ENCODE data around the gene NPAS3.

The NPAS3 gene

DNA sequence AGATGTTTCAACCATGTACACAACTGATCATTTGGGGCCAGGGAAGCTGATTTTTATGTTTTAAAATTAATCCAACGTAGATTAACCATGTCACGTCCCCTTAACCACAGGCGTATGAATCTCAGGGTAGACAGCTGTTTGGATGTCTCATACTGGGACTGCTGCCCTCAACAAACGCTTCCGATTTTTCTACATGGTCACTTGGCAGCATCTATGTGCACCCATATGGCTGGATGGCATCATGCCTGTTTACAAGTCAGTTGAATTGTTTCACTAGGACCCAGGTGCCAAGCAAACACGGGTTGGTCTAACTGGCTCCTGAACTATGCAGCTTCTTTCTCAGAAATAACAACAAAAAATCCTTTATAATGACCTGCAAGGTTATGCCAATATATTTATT, 393.8 kb downstream of the NPAS3 start:
- no peak for DNase-seq (ENCODE audit: low spot score)

GRCh38 chr14:33335366-33335765, 396.7 kb downstream of the NPAS3 start:
- no peak for DNase-seq (ENCODE audit: low spot score)

DNA sequence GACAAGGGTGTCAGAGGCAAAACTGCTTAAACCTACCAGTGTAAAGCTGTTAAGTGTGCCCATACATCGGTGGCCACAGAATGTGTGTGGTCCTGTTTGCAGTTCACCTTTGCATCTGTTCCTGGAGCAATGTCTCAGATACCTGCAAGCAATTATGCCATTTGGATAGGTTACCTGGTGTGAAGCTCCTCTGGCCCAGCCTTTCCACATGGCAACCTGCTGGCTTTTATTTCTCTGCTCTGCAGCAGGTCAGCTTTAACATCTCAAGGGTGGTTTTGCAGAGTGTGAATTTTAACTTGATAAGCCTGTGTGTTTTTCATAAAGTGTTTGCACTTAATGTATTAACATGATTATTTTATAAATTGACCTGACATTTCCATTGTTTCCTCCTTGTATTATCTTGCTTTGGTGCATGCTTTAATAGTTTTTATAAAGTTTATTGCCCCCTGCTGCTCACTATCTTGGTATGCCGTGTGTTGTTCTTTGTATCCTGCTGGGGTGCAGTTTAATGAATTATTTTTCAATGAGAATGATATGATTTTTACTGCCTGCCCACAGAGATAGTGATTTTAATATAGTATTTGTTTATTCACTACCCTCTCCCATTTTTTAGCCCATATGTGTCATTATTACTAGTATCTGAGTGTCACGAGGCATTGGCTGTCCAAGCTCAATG, 403.8 kb downstream of the NPAS3 start:
- DNase-seq (ENCODE audit: low spot score), result no peak

DNA sequence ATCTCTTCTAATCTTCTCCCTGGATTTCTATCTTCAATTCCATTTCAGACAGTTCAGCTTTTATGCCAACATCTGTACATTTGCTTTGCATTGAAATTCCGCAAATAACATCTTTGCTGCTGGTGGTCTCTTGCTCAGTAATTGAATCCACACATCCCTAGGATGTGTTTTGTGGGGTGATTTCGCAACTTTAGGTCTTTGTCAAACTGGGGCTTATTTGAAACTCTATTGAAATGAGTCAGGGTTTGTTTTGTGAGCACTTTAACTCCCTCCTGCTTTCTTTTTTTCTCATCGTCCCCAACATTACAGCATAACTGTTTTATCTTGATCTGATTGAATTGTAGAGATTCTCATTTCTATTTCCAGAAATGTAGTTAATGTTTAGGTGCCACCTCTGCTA, 404.3 kb downstream of the NPAS3 start:
- no peak for DNase-seq (ENCODE audit: low spot score)

DNA sequence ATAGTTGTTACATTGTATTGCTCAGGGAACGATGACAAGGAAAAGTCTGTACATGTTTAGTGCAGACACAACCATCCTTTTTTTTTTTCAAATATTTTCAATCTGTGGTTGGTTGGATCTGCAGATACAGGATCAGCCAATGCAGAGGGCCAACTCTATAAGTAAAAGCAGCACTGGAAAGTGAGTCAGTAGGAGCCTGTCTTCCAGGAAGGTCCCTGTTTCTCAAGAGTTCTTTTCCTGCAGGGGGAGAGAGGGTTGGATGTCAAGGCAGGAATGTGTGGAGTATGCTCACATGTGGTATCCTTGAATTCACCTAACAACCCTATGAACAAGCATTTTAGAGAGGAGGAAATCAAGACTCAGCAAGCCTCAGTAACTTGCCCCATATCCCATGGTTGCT, 409.1 kb downstream of the NPAS3 start:
- DNase-seq (ENCODE audit: low spot score), result no peak

DNA sequence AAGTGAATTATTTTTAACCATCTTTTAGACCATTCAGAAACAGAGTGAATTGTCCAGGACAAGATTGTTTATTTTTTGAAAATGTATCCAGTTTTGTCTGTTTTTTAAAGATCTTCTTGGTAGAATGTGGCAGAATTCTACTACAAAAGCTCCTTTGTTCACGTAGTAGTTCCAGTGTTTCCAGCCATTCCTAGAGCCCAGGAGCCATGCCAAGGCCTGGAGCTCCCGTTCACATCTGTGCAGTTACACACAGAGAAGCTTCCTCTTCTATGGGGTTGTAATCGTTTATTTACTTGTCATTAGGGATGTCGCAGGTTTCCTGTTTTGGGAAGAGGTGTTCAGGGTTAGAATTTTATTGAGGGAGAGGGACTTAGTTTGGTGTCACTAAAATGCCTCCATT, 409.8 kb downstream of the NPAS3 start:
- no peak for DNase-seq (ENCODE audit: low spot score)

DNA sequence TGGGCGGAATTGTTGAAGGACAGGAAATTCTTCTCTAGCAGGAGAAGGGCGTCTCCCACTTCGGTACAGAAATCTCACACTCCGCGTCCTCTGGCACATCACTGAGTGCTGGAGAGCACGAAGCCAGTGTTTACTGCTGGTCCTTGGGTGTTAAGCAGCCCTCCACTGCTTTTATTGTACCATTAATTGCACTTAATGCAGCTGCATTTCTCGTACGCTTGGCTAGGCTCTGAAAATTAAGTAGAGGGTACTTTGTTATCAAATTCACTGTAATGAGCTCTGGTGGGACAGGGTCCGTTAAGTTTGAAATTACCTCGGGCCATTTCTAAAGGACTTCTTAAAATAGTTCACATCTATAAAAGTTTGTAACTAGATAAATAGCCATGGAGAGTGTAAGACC, 411.2 kb downstream of the NPAS3 start:
- no peak for DNase-seq (ENCODE audit: low spot score)

DNA sequence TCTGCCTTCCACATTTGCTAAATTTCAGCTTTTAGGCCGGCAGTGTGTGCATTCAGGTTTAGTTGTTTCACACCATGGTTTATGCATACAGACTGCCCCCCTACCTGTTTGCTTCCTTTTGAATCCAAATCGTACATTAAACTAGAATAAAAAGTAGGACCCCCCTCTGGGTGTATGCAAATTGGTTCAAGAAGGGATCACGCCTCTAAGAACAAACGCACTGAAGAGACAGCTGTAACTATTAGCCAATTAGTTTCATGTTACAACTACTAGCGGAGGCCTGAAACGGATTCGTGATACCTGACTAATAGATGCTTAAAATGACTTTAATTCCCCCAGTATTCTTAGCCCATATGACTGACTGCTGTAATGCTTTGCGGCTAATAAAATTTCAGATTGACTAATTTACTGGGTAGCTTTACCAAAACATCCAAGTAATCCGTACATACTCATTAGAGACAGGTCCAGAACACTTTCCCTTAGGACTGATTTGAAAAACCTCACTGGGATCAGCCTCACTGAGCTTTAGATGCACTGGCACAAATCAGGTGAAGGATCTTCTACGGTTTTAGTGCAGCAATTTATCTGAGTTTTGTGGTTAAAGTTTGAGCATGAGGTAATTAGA, 411.8 kb downstream of the NPAS3 start:
- no peak for DNase-seq (ENCODE audit: low spot score)

DNA sequence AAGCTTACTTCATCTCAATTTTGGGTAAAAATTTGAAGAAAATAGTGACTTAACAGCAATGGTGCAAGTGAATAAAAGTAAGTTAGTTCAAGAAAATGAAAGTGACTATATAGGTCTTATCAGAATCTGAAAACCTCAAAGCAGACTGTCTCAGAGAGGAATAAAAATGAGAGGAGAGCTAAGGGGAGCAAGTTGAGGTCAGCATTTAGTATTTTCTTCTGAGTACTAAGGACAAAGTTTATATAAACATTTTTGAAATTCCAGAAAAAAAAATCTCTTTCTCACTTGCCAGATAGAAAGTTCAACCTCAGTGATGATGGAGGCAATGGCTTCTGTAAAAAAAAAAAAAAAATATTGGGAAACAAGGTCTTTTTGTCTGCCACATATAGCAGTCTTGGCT, 414.1 kb downstream of the NPAS3 start:
- DNase-seq (ENCODE audit: low spot score), result no peak

DNA sequence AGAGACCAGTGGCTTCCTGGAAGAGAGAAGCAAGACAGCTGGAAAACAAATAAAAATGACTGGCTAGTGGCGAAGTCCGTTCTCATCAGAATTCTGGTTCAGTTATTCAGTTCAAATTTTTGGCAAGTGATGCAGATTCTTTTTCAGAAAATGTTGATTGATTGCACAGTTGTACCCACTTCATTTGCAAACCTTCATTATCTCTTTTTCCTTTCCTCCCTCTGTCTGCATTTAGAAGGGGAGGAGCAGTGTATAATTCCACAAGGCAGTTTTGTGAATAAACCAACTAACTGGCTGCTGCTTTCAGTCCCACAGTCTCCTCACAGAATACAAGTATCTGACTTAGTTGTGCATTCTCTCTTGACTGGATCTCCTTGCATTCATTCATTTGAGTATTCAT, 417.5 kb downstream of the NPAS3 start:
- DNase-seq (ENCODE audit: low spot score), result no peak

- DNase-seq (ENCODE audit: low spot score), result no peak
These were observed 418.7 kb downstream of the NPAS3 start for GRCh38 chr14:33357225-33358010.

- DNase-seq (ENCODE audit: low spot score), result no peak
These were observed 420.7 kb downstream of the NPAS3 start for GRCh38 chr14:33359288-33359881.

DNA sequence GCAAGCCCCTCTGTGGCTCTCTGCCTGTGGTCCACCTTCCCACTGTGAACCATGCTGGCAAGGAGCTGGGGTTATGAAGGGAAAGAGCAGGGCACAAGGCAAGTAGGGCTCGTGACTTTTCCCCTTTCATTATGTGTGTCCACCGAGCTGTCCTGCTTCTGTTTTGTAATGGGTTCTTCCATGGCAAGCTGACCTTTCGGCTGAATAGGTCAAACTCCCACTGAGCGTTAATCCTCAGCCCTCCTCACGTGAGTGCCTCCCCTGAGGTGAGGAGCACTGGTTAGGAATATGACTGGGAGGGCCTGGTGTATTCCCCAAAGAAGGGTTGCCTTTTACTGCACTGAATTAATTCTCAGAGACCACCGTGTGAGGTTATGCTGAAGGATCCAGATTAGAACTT, 424.3 kb downstream of the NPAS3 start:
- DNase-seq (ENCODE audit: low spot score), result no peak

GRCh38 chr14:33363682-33364081, 425.0 kb downstream of the NPAS3 start:
- no peak for DNase-seq (ENCODE audit: low spot score)

- DNase-seq (ENCODE audit: low spot score), result no peak
These were observed 425.8 kb downstream of the NPAS3 start for GRCh38 chr14:33364466-33364865.

- DNase-seq (ENCODE audit: low spot score), result no peak
These were observed 430.4 kb downstream of the NPAS3 start for GRCh38 chr14:33369041-33369440.

DNA sequence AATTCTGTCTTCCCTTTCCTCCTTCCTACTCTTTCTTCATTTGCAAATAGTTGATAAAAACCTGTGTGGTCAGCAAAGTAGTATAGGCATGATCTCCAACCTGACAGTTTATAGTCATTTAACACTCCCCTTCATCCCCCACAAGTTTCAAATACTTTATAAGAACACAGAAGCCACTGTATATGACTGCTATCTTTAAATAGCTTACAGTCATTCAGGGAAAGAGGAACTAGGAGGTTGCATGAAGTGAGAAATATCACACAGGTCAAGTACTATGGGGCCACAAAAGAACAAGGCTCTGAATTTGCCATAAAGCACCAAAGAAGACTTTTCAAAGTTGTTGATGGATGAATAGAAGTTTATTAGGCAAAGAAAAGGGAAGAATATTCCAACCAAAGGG, 431.3 kb downstream of the NPAS3 start:
- no peak for DNase-seq (ENCODE audit: low spot score)

GRCh38 chr14:33370426-33370825, 431.7 kb downstream of the NPAS3 start:
- DNase-seq (ENCODE audit: low spot score), result no peak

DNA sequence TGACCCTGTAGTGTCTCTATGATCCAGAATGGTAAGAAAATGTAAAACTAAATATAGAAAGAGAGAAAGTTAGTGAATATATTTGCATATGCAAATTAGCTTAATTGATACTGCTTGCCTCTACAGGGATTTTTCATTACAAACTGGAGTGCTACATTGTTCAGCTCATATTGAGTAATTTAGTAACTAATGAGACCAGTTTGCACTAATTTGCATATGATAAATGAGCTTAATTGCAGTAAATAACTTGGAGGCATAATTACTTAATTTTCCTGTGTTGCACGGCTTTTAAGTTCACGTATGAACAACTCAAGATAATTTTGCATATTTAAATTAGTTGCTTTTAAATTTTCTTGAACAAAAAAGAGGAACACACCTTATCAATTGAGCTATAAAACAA, 436.5 kb downstream of the NPAS3 start:
- DNase-seq (ENCODE audit: low spot score), result no peak

DNA sequence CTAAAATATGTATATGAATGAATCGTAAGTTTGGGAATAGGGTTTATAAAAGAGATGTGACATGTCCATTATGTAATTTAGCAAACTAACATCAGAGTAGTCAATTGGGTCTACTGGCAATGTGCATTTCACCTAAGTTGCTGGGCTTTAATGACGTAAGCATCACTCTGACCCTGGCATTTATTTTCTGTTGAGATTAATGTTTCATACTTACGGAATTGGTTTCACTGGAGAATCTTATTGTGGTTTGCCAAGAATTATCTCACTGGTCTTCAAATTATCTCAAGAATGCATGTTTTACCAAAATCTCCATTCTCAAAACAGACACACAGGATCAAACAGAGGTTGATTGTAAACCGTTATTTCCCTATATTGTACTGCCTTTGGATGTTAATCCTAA, 437.1 kb downstream of the NPAS3 start:
- no peak for DNase-seq (ENCODE audit: low spot score)

DNA sequence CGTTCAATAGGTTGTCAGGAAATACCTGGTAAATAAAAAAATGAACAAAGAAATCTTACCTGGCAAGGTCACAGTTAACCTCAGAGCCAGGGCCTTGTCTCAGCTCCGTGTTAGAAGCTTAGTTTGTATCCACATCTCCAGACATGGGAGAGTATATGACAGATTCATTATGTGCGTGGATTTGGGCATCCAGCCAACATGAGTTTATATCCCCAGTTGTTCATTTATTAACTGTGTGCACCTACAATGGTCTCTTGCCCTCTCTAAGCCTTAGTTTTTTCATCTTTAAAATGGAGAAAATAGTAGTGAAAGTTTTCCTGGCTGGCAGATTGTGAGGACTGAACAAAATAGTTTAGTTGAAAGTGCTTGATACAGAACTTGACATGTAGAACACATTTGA, 437.8 kb downstream of the NPAS3 start:
- no peak for DNase-seq (ENCODE audit: low spot score)

GRCh38 chr14:33377596-33378390, 439.1 kb downstream of the NPAS3 start:
- DNase-seq (ENCODE audit: low spot score), result no peak

Measured in AG20443 (cell line).